HG03159 (cell line): Measurements from ENCODE around the gene CCDC13.
"Not testable (repeated sequence)": the region's sequence is repeated elsewhere in the genome, so short reads cannot be mapped to it uniquely, and the experiment has no call there.

Experiments used
- ATAC-seq: cut with Tn5 transposase; IDR thresholded peaks from one replicate; pipeline ENCODE4 v1.9.1; 2021; ENCODE audit warnings: mild to moderate bottlenecking, moderate library complexity; ENCODE audit not compliant: unreplicated experiment

Gene CCDC13

GRCh38 chr3:42772670-42773408 lies at the start of gene CCDC13:
Gene CCDC13, minus strand, starts transcription at chr3:42773253. Its CDS starts 14,908 bp downstream, at chr3:42758345.
- peak; percentile 96 for ATAC-seq

- no peak for ATAC-seq
Observed at GRCh38 chr3:42822828-42823227, 49.8 kb upstream of the CCDC13 start.

GRCh38 chr3:42820746-42821051 lies 47.6 kb upstream of the CCDC13 start:
- no peak for ATAC-seq

- no peak for ATAC-seq
Observed at GRCh38 chr3:42819351-42819965, 46.4 kb upstream of the CCDC13 start.

GRCh38 chr3:42815826-42816225 lies 42.8 kb upstream of the CCDC13 start:
- no peak for ATAC-seq

GRCh38 chr3:42814914-42815507 lies 42.0 kb upstream of the CCDC13 start:
- no peak for ATAC-seq

GRCh38 chr3:42814246-42814645 lies 41.2 kb upstream of the CCDC13 start:
- ATAC-seq: no peak

GRCh38 chr3:42811118-42811883 lies 38.2 kb upstream of the CCDC13 start:
- ATAC-seq: not testable (repeated sequence)

- ATAC-seq: not testable (repeated sequence)
Observed at GRCh38 chr3:42810706-42811105, 37.7 kb upstream of the CCDC13 start.

- no peak for ATAC-seq
Observed at GRCh38 chr3:42809202-42809601, 36.1 kb upstream of the CCDC13 start, which contains the start of gene ACKR2. Gene ACKR2, plus strand, starts transcription at chr3:42809445. Its CDS starts 55,058 bp downstream, at chr3:42864503.

- no peak for ATAC-seq
Observed at GRCh38 chr3:42807929-42808328, 34.9 kb upstream of the CCDC13 start.

GRCh38 chr3:42805141-42805821 lies 32.2 kb upstream of the CCDC13 start:
- ATAC-seq: no peak

GRCh38 chr3:42804831-42805132 lies 31.7 kb upstream of the CCDC13 start:
- ATAC-seq: no peak

- peak; percentile 99 for ATAC-seq
Observed at GRCh38 chr3:42804106-42804830, 31.2 kb upstream of the CCDC13 start, which contains the start of gene HIGD1A. Gene HIGD1A, minus strand, starts transcription at chr3:42804490. Its CDS starts 10,237 bp downstream, at chr3:42794253.

GRCh38 chr3:42803414-42804105 lies 30.5 kb upstream of the CCDC13 start:
- peak; percentile 20 for ATAC-seq

GRCh38 chr3:42802876-42803413 lies 29.9 kb upstream of the CCDC13 start:
- no peak for ATAC-seq

- ATAC-seq: no peak
Observed at GRCh38 chr3:42801784-42802183, 28.7 kb upstream of the CCDC13 start.

GRCh38 chr3:42801048-42801620 lies 28.1 kb upstream of the CCDC13 start:
- ATAC-seq: no peak

- ATAC-seq: no peak
Observed at GRCh38 chr3:42800251-42800650, 27.2 kb upstream of the CCDC13 start.
